ENCODE measurements around the gene IQSEC3. TPM values are rescaled to one million over a fixed set of nuclear protein-coding genes. Genes with fewer than 3 reads are reported as not detected.

IQSEC3 gene
- total RNA-seq, 1 experiment from 2014 or later: 0.55 TPM

DNA sequence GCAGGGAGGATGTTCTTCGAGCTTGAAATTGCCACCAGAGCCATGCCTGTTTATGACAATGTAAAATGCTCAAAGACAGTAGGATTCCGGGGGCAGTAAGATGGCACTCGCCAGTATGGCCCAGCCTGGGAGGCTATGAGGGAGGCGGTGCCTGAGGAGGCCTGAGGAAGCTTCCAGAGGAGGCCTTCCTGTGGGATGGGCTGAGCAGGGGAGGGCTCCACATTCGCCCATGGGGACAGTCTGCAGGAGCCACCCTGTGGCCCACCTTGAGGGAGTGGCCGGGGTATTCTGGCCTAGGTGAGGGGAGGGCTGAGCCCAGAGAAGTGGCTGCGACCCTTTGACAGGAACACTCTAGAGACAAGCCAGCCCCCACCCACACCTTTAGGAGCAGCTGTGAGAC lies 50.7 kb downstream of the IQSEC3 start:
- H3K23me2 ChIP-seq (ENCODE audit: insufficient read length, low read depth, low read length, poor library complexity, severe bottlenecking): no peaks in the 10 kb centered on the region
- Mint-ChIP-seq H3K36me3 (ENCODE audit: insufficient read depth in 1 of 3, low read depth in 3 of 3) (no peaks in the 10 kb centered on the region), H3K4me3 (no peak overlapping the region), H3K27ac (peak overlapping the region in 1 of 3 experiments; percentile 9; a peak in 1 of 7 replicates), H3K27me3 (ENCODE audit: low read depth) (peaks cover 2% of the 10 kb centered on the region), H3K9me3 (no peaks in the 10 kb centered on the region), H3K4me1 (peaks cover 5 to 6% of the 10 kb centered on the region in 2 experiments; a peak in 3 of 4 replicates)
- no peak overlapping the region for H3K9ac ChIP-seq (ENCODE audit: extremely low read depth, insufficient read length, low read length)
- no peaks in the 10 kb centered on the region for H3K4me1 ChIP-seq (ENCODE audit: insufficient read depth, low read length)
- no peak overlapping the region for H4K91ac ChIP-seq (ENCODE audit: insufficient read length, low read depth, low read length)
- no peak for DNase-seq
- no peaks in the 10 kb centered on the region for H4K20me1 ChIP-seq (ENCODE audit: control insufficient read depth, insufficient read depth, insufficient read length)
- no peaks in the 10 kb centered on the region for H3K27me3 ChIP-seq (ENCODE audit: insufficient read depth, low read length)
- no peak overlapping the region for H2BK5ac ChIP-seq (ENCODE audit: insufficient read length, low read length)
- no peaks in the 10 kb centered on the region for H3K79me2 ChIP-seq (ENCODE audit: insufficient read depth, low read length)
- H2BK120ac ChIP-seq (ENCODE audit: low read depth, low read length, poor library complexity, severe bottlenecking): no peak overlapping the region
- H4K5ac ChIP-seq (ENCODE audit: insufficient read length, low read depth, low read length): no peak overlapping the region
- no peak overlapping the region for H2AK5ac ChIP-seq (ENCODE audit: insufficient read length, low read length)
- no CpG with 5 or more reads among the region's 7 CpGs for WGBS (ENCODE audit: extremely low coverage, insufficient read length, low lambda C conversion rate)
- no peak overlapping the region for H2BK15ac ChIP-seq (ENCODE audit: low read depth, low read length)
- no peaks in the 10 kb centered on the region for H3K79me1 ChIP-seq (ENCODE audit: insufficient read depth, low read depth, low read length, poor library complexity, severe bottlenecking)
- H3K56ac ChIP-seq (ENCODE audit: insufficient read length, low read depth, low read length): no peak overlapping the region
- no peak overlapping the region for H2BK12ac ChIP-seq (ENCODE audit: insufficient read length, low read depth, low read length)
- no peak overlapping the region for H3K23ac ChIP-seq (ENCODE audit: insufficient read length, low read depth, low read length)
- no peak overlapping the region for H2BK20ac ChIP-seq (ENCODE audit: low read depth, low read length, poor library complexity, severe bottlenecking)
- H3K14ac ChIP-seq (ENCODE audit: insufficient read depth, low read length): no peak overlapping the region
- no peak for TF ChIP-seq CTCF (conservative IDR thresholded peaks at IDR 0.05)
- H2AFZ ChIP-seq (ENCODE audit: low read length): no peak overlapping the region
- H3T11ph ChIP-seq (ENCODE audit: low read length): no peak overlapping the region
- H3K4me2 ChIP-seq (ENCODE audit: insufficient read depth, insufficient read length, low read length): no peak overlapping the region
- no peak overlapping the region for H3K4ac ChIP-seq (ENCODE audit: low read depth, low read length)
- no peaks in the 10 kb centered on the region for H3K9me3 ChIP-seq (ENCODE audit: control insufficient read depth, low read depth, low read length)
- no peak overlapping the region for H4K8ac ChIP-seq (replicated peaks; ENCODE audit: insufficient read length, low read depth, low read length)
- H3K27ac ChIP-seq (ENCODE audit: insufficient read length, low read depth, low read length): no peak overlapping the region
- no peak overlapping the region for H3K18ac ChIP-seq (ENCODE audit: insufficient read length, low read depth, low read length)

All from H9 (cell line).